ENCODE data around the gene CYBA. TPM values are rescaled to one million over a fixed set of nuclear protein-coding genes. Genes with fewer than 3 reads are reported as not detected.

CYBA gene
- total RNA-seq, 2 experiments from 2014 or later: 359 to 601 TPM

GRCh38 chr16:88662843-88663606 lies 12.2 kb upstream of the CYBA start, which contains the start of gene MVD:
TSS of gene MVD (minus strand) at chr16:88663091. CDS start at chr16:88663080, 11 bp downstream.
- Histone ChIP-seq H3K4me1 (ENCODE audit: insufficient read depth, low read length, poor library complexity, severe bottlenecking) (peaks cover 31% of the 10 kb centered on the region), H3K9me3 (ENCODE audit: low read length) (no peaks in the 10 kb centered on the region), H4K20me1 (ENCODE audit: insufficient read depth, low read length) (no peaks in the 10 kb centered on the region), H3K9me2 (ENCODE audit: insufficient read depth, low read length) (no peaks in the 10 kb centered on the region), H3K4me2 (ENCODE audit: low read length) (peak within 1 kb of the TSS; percentile 83), H3K4me3 (ENCODE audit: low read depth, low read length, poor library complexity, severe bottlenecking) (peak within 1 kb of the TSS; percentile 86), H3K36me3 (ENCODE audit: insufficient read depth, low read length) (peaks cover 12% of the 10 kb centered on the region; the same call in 1 of the 2 replicates), H2AFZ (ENCODE audit: low read length) (peak within 1 kb of the TSS; percentile 13; the same call in 1 of the 2 replicates), H3K27ac (ENCODE audit: low read depth, low read length, poor library complexity, severe bottlenecking) (peak within 1 kb of the TSS; percentile 88), H3K79me2 (ENCODE audit: insufficient read depth, low read depth, low read length) (peaks cover 37% of the 10 kb centered on the region; the same call in 1 of the 2 replicates)
- TF ChIP-seq, protein P1, sequence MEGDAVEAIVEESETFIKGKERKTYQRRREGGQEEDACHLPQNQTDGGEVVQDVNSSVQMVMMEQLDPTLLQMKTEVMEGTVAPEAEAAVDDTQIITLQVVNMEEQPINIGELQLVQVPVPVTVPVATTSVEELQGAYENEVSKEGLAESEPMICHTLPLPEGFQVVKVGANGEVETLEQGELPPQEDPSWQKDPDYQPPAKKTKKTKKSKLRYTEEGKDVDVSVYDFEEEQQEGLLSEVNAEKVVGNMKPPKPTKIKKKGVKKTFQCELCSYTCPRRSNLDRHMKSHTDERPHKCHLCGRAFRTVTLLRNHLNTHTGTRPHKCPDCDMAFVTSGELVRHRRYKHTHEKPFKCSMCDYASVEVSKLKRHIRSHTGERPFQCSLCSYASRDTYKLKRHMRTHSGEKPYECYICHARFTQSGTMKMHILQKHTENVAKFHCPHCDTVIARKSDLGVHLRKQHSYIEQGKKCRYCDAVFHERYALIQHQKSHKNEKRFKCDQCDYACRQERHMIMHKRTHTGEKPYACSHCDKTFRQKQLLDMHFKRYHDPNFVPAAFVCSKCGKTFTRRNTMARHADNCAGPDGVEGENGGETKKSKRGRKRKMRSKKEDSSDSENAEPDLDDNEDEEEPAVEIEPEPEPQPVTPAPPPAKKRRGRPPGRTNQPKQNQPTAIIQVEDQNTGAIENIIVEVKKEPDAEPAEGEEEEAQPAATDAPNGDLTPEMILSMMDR (conservative IDR thresholded peaks at IDR 0.05; ENCODE audit: low read length): 0 out of 2 replicates have a peak, but pooled peaks have one; percentile 22
- TF ChIP-seq EZH2phosphoT487 (IDR thresholded peaks at IDR 0.05; ENCODE audit: borderline replicate concordance, low read depth, low read length): no peak
- POLR2A ChIA-PET: interaction anchor here (0.7 to 1.0 kb wide), 2 partner anchors 10 to 1175 kb away, joined by 3 to 9 read pairs; no protein-coding TSS in a partner anchor
- CTCF ChIA-PET (ENCODE audit: unreplicated experiment): interaction anchor here (0.5 to 1.4 kb wide), 2 partner anchors 22 to 105 kb away, joined by 3 read pairs; no protein-coding TSS in a partner anchor
- DNase-seq (ENCODE audit: low spot score): peak; percentile 99
- BruUV-seq (replicated peaks): no TSS peak
- intact Hi-C loops (cut with micrococcal nuclease; ENCODE audit: unreplicated experiment): loop anchor here (1.0 to 10.0 kb wide), 5 partner anchors 12 to 208 kb away; partner anchors contain the start of genes CDT1, CYBA and ZFPM1

DNA sequence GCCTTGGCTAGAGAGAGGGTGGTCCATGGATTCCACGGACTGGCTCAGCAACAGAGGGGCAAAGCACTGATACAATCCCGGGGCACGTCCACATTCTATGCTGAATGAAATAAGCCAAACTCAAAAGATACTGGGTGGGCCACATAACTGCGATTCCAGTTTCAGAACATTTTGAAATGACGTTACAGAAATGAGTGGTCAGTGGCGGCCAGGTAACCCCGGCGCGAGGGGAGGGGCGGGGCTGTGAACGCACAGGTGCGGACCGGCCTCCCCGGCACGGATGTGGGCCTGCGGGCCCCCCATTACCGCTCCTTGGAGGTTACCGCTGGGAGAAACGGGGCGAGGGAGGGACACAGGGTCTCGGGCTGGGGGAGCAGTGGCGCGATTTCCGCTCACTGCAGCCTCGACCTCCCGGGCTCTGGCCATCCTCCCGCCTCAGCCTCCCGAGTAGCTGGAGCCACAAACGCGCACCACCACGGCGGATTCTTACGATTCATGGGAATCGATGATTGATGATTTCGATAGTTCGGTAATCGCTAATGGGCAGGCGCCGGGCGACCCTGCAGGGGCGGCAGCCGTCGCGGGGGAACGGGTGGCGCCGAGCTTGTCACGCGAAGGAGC lies 11.5 kb upstream of the CYBA start:
- Histone ChIP-seq H2AFZ (ENCODE audit: low read length) (peak overlapping the region; percentile 13; the same call in 1 of the 2 replicates), H3K36me3 (ENCODE audit: insufficient read depth, low read length) (peaks cover 19% of the 10 kb centered on the region; the same call in 1 of the 2 replicates), H3K4me3 (ENCODE audit: low read depth, low read length, poor library complexity, severe bottlenecking) (peak overlapping the region; percentile 86), H3K27ac (ENCODE audit: low read depth, low read length, poor library complexity, severe bottlenecking) (peak overlapping the region; percentile 56), H3K9me3 (ENCODE audit: low read length) (no peaks in the 10 kb centered on the region), H3K9me2 (ENCODE audit: insufficient read depth, low read length) (no peaks in the 10 kb centered on the region), H3K4me1 (ENCODE audit: insufficient read depth, low read length, poor library complexity, severe bottlenecking) (peaks cover 31% of the 10 kb centered on the region), H4K20me1 (ENCODE audit: insufficient read depth, low read length) (no peaks in the 10 kb centered on the region), H3K79me2 (ENCODE audit: insufficient read depth, low read depth, low read length) (peaks cover 37% of the 10 kb centered on the region; the same call in 1 of the 2 replicates), H3K4me2 (ENCODE audit: low read length) (peak overlapping the region; percentile 83)
- ChIA-PET CTCF (ENCODE audit: unreplicated experiment) (no interaction called here), POLR2A (interaction anchor here (0.7 to 1.0 kb wide), 2 partner anchors 10 to 1176 kb away, joined by 3 to 9 read pairs; no protein-coding TSS in a partner anchor)
- peak; percentile 32 for DNase-seq (ENCODE audit: low spot score)
- TF ChIP-seq, protein P1 (conservative IDR thresholded peaks at IDR 0.05; ENCODE audit: low read length): no peak
- no peak for TF ChIP-seq EZH2phosphoT487 (IDR thresholded peaks at IDR 0.05; ENCODE audit: borderline replicate concordance, low read depth, low read length)
- BruUV-seq (replicated peaks): TSS peak; percentile 75
- intact Hi-C loops (cut with micrococcal nuclease; ENCODE audit: unreplicated experiment): loop anchor here (5.0 to 10.0 kb wide), 3 partner anchors 120 to 208 kb away; partner anchors contain the start of genes CDT1 and ZFPM1
